ENCODE measurements around the gene LRRC53.

LRRC53 gene

GRCh38 chr1:74512170-74512915, at the start of gene LRRC53:
Gene LRRC53 (minus strand): TSS chr1:74512611. CDS start chr1:74483349, 29,262 bp downstream.
- 0 out of 2 replicates have a peak, but pooled peaks cover 3% of the 10 kb centered on the region for H3K4me1 ChIP-seq (ENCODE audit: low read length)
- H4K20me1 ChIP-seq (ENCODE audit: insufficient read depth, low read length), result no peaks in the 10 kb centered on the region
- H2AFZ ChIP-seq (ENCODE audit: low read length), result no peak within 1 kb of the TSS
- H3F3A ChIP-seq (ENCODE audit: insufficient read depth, low read length), result peaks cover 3% of the 10 kb centered on the region; the same call in 1 of the 2 replicates
- no peak within 1 kb of the TSS for H3K27ac ChIP-seq (ENCODE audit: low read length)
- no peak within 1 kb of the TSS for H3K4me3 ChIP-seq (ENCODE audit: low read length)
- H3K27me3 ChIP-seq (replicated peaks; ENCODE audit: insufficient read depth, low read length), result no peaks in the 10 kb centered on the region
- no peaks in the 10 kb centered on the region for H3K79me2 ChIP-seq (ENCODE audit: low read length)
- TF ChIP-seq EZH2 (optimal IDR thresholded peaks at IDR 0.05; ENCODE audit: low read depth, low read length) (no peak), EZH2phosphoT487 (IDR thresholded peaks at IDR 0.05; ENCODE audit: low read length) (no peak), CTCF (IDR thresholded peaks at IDR 0.05; ENCODE audit: low read length) (no peak)
- H3K9ac ChIP-seq (ENCODE audit: low read length), result no peak within 1 kb of the TSS
- H3K9me2 ChIP-seq (replicated peaks; ENCODE audit: insufficient read depth, low read length), result no peaks in the 10 kb centered on the region
- no peak for DNase-seq
- H3K36me3 ChIP-seq (replicated peaks; ENCODE audit: insufficient read depth, low read length), result no peaks in the 10 kb centered on the region
- H3K9me3 ChIP-seq (replicated peaks; ENCODE audit: insufficient read depth, low read length), result no peaks in the 10 kb centered on the region
- H3K4me2 ChIP-seq (ENCODE audit: low read depth, low read length), result no peak within 1 kb of the TSS

GRCh38 chr1:74549932-74550331, 37.5 kb upstream of the LRRC53 start:
- H3K9me2 ChIP-seq (replicated peaks; ENCODE audit: insufficient read depth, low read length), result no peaks in the 10 kb centered on the region
- H3K36me3 ChIP-seq (replicated peaks; ENCODE audit: insufficient read depth, low read length), result no peaks in the 10 kb centered on the region
- H3K4me1 ChIP-seq (ENCODE audit: low read length), result no peaks in the 10 kb centered on the region
- H3K4me3 ChIP-seq (ENCODE audit: low read length), result no peak overlapping the region
- H3K79me2 ChIP-seq (ENCODE audit: low read length), result no peaks in the 10 kb centered on the region
- H4K20me1 ChIP-seq (ENCODE audit: insufficient read depth, low read length), result no peaks in the 10 kb centered on the region
- no peaks in the 10 kb centered on the region for H3F3A ChIP-seq (ENCODE audit: insufficient read depth, low read length)
- H3K27me3 ChIP-seq (replicated peaks; ENCODE audit: insufficient read depth, low read length), result no peaks in the 10 kb centered on the region
- DNase-seq, result no peak
- H2AFZ ChIP-seq (ENCODE audit: low read length), result no peak overlapping the region
- no peak overlapping the region for H3K27ac ChIP-seq (ENCODE audit: low read length)
- no peak overlapping the region for H3K9ac ChIP-seq (ENCODE audit: low read length)
- no peaks in the 10 kb centered on the region for H3K9me3 ChIP-seq (replicated peaks; ENCODE audit: insufficient read depth, low read length)
- no peak overlapping the region for H3K4me2 ChIP-seq (ENCODE audit: low read depth, low read length)
- no peak for TF ChIP-seq CTCF (IDR thresholded peaks at IDR 0.05; ENCODE audit: low read length)
- no peak for TF ChIP-seq EZH2 (optimal IDR thresholded peaks at IDR 0.05; ENCODE audit: low read depth, low read length)

GRCh38 chr1:74548961-74549750, 36.7 kb upstream of the LRRC53 start:
- no peak for DNase-seq
- no peaks in the 10 kb centered on the region for H3K79me2 ChIP-seq (ENCODE audit: low read length)
- H3F3A ChIP-seq (ENCODE audit: insufficient read depth, low read length), result no peaks in the 10 kb centered on the region
- no peak overlapping the region for H3K27ac ChIP-seq (ENCODE audit: low read length)
- TF ChIP-seq EZH2phosphoT487 (IDR thresholded peaks at IDR 0.05; ENCODE audit: low read length) (no peak), EZH2 (optimal IDR thresholded peaks at IDR 0.05; ENCODE audit: low read depth, low read length) (no peak), CTCF (IDR thresholded peaks at IDR 0.05; ENCODE audit: low read length) (no peak)
- no peaks in the 10 kb centered on the region for H3K9me3 ChIP-seq (replicated peaks; ENCODE audit: insufficient read depth, low read length)
- no peaks in the 10 kb centered on the region for H3K4me1 ChIP-seq (ENCODE audit: low read length)
- H3K9me2 ChIP-seq (replicated peaks; ENCODE audit: insufficient read depth, low read length), result no peaks in the 10 kb centered on the region
- H4K20me1 ChIP-seq (ENCODE audit: insufficient read depth, low read length), result no peaks in the 10 kb centered on the region
- no peak overlapping the region for H2AFZ ChIP-seq (ENCODE audit: low read length)
- H3K4me2 ChIP-seq (ENCODE audit: low read depth, low read length), result no peak overlapping the region
- H3K36me3 ChIP-seq (replicated peaks; ENCODE audit: insufficient read depth, low read length), result no peaks in the 10 kb centered on the region
- H3K9ac ChIP-seq (ENCODE audit: low read length), result no peak overlapping the region
- no peak overlapping the region for H3K4me3 ChIP-seq (ENCODE audit: low read length)
- no peaks in the 10 kb centered on the region for H3K27me3 ChIP-seq (replicated peaks; ENCODE audit: insufficient read depth, low read length)

All from MM.1S (cell line).